ENCODE measurements around the gene GSTM2.

GSTM2 gene

GRCh38 chr1:109652402-109652801 lies 15.5 kb upstream of the GSTM2 start:
- Histone ChIP-seq H3K4me3 (ENCODE audit: low read depth, low read length) (no peak overlapping the region), H3K27ac (no peak overlapping the region), H3K27me3 (replicated peaks) (no peaks in the 10 kb centered on the region), H3K36me3 (replicated peaks) (no peaks in the 10 kb centered on the region)
- no peak for DNase-seq
- TF ChIP-seq CTCF (IDR thresholded peaks at IDR 0.05; ENCODE audit: low read depth, low read length, missing control alignments): no peak
- in situ Hi-C loops (cut with HindIII; ENCODE audit: low pct_ligation_motif_present, low sequenced_read_pairs): loop anchor here (10.0 kb wide), 1 partner anchor 112 kb away; the partner anchor contains the start of gene EPS8L3

- no peaks in the 10 kb centered on the region for H3K36me3 ChIP-seq (replicated peaks)
- no peak for TF ChIP-seq CTCF (IDR thresholded peaks at IDR 0.05; ENCODE audit: low read depth, low read length, missing control alignments)
- DNase-seq: no peak
- no peak overlapping the region for H3K4me3 ChIP-seq (ENCODE audit: low read depth, low read length)
- in situ Hi-C loops (cut with HindIII; ENCODE audit: low pct_ligation_motif_present, low sequenced_read_pairs): loop anchor here (10.0 kb wide), 1 partner anchor 111 kb away; the partner anchor contains the start of gene EPS8L3
- H3K27me3 ChIP-seq (replicated peaks): no peaks in the 10 kb centered on the region
- H3K27ac ChIP-seq: no peak overlapping the region
Observed at GRCh38 chr1:109653306-109653705, 14.6 kb upstream of the GSTM2 start.

- no peak for TF ChIP-seq CTCF (IDR thresholded peaks at IDR 0.05; ENCODE audit: low read depth, low read length, missing control alignments)
- in situ Hi-C loops (cut with HindIII; ENCODE audit: low pct_ligation_motif_present, low sequenced_read_pairs): loop anchor here (10.0 kb wide), 1 partner anchor 110 kb away; the partner anchor contains the start of gene EPS8L3
- Histone ChIP-seq H3K36me3 (replicated peaks) (no peaks in the 10 kb centered on the region), H3K4me3 (ENCODE audit: low read depth, low read length) (no peak overlapping the region), H3K27ac (no peak overlapping the region), H3K27me3 (replicated peaks) (no peaks in the 10 kb centered on the region)
- no peak for DNase-seq
Observed at GRCh38 chr1:109654519-109654918, 13.3 kb upstream of the GSTM2 start.

- TF ChIP-seq CTCF (IDR thresholded peaks at IDR 0.05; ENCODE audit: low read depth, low read length, missing control alignments): peak; percentile 29
- peak; percentile 67 for DNase-seq
- H3K27ac ChIP-seq: no peak within 1 kb of the TSS
Observed at GRCh38 chr1:109655615-109656519, 12.0 kb upstream of the GSTM2 start, which contains the start of gene GSTM4. Gene GSTM4, plus strand, starts transcription at chr1:109656099. Its CDS starts 291 bp downstream, at chr1:109656390.

GRCh38 chr1:109657395-109657794 lies 10.5 kb upstream of the GSTM2 start:
- no peak overlapping the region for H3K4me3 ChIP-seq (ENCODE audit: low read depth, low read length)
- in situ Hi-C loops (cut with HindIII; ENCODE audit: low pct_ligation_motif_present, low sequenced_read_pairs): loop anchor here (10.0 kb wide), 1 partner anchor 107 kb away; the partner anchor contains the start of gene EPS8L3
- H3K36me3 ChIP-seq (replicated peaks): no peaks in the 10 kb centered on the region
- no peaks in the 10 kb centered on the region for H3K27me3 ChIP-seq (replicated peaks)
- no peak for DNase-seq
- no peak overlapping the region for H3K27ac ChIP-seq
- TF ChIP-seq CTCF (IDR thresholded peaks at IDR 0.05; ENCODE audit: low read depth, low read length, missing control alignments): no peak

More at GRCh38 chr1:109655615-109656519, 12.0 kb upstream of the GSTM2 start, which contains the start of gene GSTM4:
- in situ Hi-C loops (cut with HindIII; ENCODE audit: low pct_ligation_motif_present, low sequenced_read_pairs): loop anchor here (10.0 kb wide), 1 partner anchor 109 kb away; the partner anchor contains the start of gene EPS8L3
- no peaks in the 10 kb centered on the region for H3K36me3 ChIP-seq (replicated peaks)
- H3K27me3 ChIP-seq (replicated peaks): no peaks in the 10 kb centered on the region
- H3K4me3 ChIP-seq (ENCODE audit: low read depth, low read length): peak within 1 kb of the TSS; percentile 76

All from brain microvascular endothelial cell (primary cell).